A673 (cell line): ENCODE data around the gene MCAT.

Source experiments
- CTCF ChIP-seq: fragments of 300-800, 200-600 bp; sonication (generic); conservative IDR thresholded peaks from 2 replicates; pipeline ENCODE4 v1.5.1; 2017; ENCODE audit warnings: low read depth, mild to moderate bottlenecking, antibody characterized with exemption, low read length, moderate library complexity, mixed read lengths
- EZH2 ChIP-seq: fragments of 200-600 bp; sonication (generic); IDR thresholded peaks from 2 replicates; pipeline ENCODE4 v1.6.1; 2017; ENCODE audit warnings: borderline replicate concordance, low read depth, mild to moderate bottlenecking, mixed read lengths, antibody characterized with exemption, low read length; ENCODE audit not compliant: poor library complexity, severe bottlenecking

GRCh38 chr22:43171019-43171491 is 27.9 kb upstream of the MCAT start:
- TF ChIP-seq CTCF (no peak), EZH2 (no peak)
